HG03064 (cell line): ENCODE results near the gene MLLT1.

Experiments used
- ATAC-seq: cut with Tn5 transposase; IDR thresholded peaks from one replicate; pipeline ENCODE4 v1.9.1; 2021; ENCODE audit warnings: low read depth; ENCODE audit not compliant: unreplicated experiment

MLLT1 gene

DNA sequence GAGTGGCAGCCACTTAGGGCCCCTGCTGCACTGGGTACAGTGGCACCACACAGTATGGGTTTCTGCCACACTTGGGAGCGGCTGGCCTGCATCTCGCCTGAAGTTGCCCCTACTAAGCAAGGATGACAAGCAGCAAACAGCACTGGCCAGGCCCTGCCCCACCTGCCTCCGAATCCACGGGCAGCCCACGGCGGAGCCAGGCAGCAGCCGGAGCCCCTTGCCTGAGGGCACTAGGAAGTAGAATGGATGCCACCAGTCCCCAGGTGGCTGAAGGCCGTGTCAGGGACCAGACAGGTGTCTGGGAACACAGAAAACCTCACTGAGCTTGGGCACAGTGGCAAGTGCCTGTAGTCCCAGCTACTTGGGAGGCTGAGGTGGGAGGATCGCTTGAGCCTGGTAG, 19.4 kb downstream of the MLLT1 start:
- ATAC-seq, result no peak

GRCh38 chr19:6259312-6259861, 20.4 kb downstream of the MLLT1 start:
- no peak for ATAC-seq

DNA sequence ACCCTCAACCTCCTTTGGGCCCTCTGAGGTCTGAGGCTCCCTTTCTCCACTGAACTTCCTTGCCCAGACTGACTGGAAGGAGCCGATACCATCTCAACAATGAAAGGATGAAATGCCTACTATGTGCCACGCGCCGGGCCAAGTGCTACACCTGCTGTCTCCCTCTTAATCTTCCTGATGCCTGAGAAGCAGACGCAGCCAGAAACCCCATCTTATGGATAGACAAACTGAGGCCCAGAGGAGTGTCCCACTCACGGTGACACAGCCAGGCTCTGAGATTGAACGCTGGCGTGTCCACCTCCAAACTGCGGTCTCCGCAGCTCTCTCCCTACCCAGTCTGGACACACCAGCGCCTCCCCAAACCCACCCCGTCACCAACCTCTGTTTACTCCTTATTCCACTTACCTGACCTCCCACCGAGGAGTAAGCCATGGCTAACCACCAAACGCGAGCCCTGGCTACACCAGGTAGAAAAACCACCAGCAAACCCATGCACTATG, 20.9 kb downstream of the MLLT1 start:
- no peak for ATAC-seq

- no peak for ATAC-seq
These were observed 25.6 kb downstream of the MLLT1 start for GRCh38 chr19:6253954-6254733.

- no peak for ATAC-seq
These were observed 27.7 kb downstream of the MLLT1 start for GRCh38 chr19:6252066-6252465.

DNA sequence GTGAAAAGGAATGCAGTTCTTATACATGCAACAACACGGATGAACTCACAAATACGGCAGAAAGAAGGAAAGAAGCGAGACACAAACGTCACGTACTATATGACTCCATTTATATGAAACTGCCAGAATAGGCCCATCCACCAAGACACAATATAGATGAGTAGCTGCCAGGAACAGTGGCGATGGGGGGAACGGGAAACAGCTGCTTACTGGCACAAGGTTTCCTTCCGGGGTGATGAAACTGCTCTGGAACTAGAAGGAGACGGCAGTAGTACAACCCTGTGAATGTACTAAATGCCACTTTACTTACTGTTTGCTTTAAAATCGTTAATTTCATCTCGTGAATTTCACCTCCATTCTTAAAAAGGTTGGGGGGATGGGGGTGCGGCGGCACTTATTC, 28.9 kb downstream of the MLLT1 start:
- no peak for ATAC-seq

DNA sequence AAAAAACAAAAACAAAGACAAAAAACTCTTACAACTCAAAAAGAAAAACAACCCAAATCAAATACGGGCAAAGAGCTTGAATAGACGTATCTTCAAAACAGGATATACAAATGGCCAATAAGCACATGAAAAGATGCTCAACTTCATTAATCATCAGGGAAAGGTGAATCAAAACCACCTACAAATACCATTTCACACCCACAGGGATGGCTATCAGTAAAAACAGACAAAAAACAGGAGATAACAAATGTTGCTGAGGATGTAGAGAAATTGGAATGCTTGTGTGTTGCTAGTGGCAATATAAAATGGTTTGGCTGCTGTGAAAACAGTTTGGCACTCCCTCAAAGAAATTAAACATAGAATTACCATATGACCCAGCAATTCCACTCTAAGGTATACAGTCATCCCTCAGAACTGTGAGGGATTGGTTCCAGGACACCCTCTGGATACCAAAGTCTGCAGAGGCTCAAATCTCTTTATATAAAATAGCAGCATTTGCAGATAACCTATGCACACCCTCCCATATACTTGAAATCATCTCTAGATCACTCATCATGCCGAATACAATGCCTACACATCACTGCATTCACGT, 29.7 kb downstream of the MLLT1 start:
- ATAC-seq, result no peak

DNA sequence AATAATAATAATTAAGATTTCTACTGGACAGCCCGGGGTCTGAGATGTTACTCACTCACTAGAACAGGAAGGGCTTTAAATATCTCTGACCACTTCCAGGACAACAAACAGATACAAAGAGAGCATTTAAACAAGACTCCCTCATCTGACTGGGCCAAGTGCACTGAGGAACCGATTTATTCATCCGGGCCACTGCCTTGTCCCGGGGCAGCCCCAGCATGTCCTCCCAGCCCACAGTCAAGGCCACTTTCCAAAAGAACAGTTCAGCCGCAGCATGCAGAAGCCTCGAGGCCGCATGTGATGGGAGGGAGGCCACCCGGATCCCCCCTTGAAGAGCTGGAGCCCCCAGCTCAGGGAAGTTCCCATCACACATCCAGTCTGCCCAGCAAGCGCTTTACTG, 30.5 kb downstream of the MLLT1 start:
- no peak for ATAC-seq

GRCh38 chr19:6248844-6249243, 30.9 kb downstream of the MLLT1 start:
- no peak for ATAC-seq

- no peak for ATAC-seq
These were observed 31.4 kb downstream of the MLLT1 start for GRCh38 chr19:6248341-6248740.

- no peak for ATAC-seq
These were observed 32.8 kb downstream of the MLLT1 start for GRCh38 chr19:6247007-6247288.

DNA sequence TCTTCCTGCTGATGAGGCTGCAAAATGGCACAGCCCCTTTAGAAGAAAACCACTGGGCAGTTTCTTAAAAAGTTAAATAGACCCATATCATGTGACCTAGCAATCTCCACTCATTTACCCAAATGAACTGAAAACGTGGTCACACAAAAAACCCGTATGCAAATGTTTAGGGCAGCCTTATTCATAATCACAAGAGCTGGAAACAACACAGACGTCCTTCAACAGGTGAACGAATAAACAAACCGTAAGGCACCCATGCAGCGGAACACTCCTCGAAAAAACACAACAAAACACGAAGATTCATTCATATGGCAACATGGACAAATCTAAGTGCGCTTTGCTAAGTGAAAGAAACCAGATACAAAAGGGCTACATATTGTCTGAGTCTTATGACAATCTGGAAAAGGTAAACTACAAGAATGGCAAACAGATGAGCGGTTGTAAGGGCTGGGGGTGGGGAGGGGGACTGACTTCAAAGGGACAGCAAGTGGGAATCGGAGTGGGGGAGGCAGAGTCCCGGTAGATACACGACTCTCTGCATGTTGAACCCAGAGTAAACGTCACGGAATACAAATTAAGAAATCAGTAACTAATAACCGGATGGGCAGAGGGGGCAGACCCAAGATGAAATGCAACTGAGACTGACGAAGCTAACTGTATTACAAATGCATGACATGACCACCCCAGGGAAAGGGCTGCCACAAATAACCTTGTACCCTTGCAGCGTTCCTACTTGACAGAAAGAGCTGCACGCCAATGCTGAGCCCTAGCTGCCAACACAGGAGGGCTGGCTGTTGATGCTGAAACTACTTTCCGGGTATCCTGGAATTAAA, 33.4 kb downstream of the MLLT1 start:
- ATAC-seq, result no peak

GRCh38 chr19:6242677-6243076, 37.1 kb downstream of the MLLT1 start:
- no peak for ATAC-seq

GRCh38 chr19:6241680-6242377, 37.9 kb downstream of the MLLT1 start:
- ATAC-seq, result no peak

DNA sequence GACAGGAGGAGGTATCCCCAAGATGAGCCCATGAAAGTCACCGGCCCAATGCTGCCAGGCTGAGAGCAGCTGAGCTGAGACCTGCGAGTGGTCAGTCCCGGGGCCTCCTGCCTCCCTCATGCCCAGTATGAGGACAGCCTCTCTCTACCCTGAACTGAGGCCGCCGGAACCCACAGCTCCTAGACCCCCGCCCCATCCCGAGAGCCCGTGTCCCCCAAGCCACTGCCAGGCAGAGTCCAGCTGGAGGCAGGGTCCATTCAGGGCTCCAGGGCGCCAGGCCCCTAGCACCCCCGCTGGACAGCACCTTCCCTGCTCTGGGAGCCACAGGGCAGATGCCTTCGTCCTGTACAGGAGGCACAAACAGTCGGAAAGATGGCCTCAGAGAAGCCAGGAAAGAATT, 38.7 kb downstream of the MLLT1 start:
- ATAC-seq, result no peak

- ATAC-seq, result no peak
These were observed 39.7 kb downstream of the MLLT1 start for GRCh38 chr19:6239871-6240676.

DNA sequence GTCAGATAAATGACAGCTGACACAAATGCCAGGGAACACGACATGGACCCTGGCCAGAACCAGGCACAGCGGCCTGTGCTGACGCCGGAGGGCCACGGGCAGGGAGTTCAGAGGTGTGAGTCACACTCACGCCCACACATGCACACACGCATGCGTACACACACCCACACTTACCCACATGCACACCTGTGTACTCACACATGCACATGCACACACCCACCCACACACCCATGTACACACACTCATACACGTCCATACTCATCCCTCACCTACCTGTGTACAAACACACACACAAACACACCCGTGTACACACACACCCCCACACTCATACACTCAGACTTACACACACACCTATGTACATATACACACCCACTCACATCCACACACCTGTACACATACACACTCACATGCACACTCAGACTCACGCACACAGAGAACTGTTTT, 40.4 kb downstream of the MLLT1 start:
- no peak for ATAC-seq

- no peak for ATAC-seq
These were observed 41.0 kb downstream of the MLLT1 start for GRCh38 chr19:6238643-6239281.

- ATAC-seq, result no peak
These were observed 41.5 kb downstream of the MLLT1 start for GRCh38 chr19:6238256-6238642.
